GM20431 (cell line): ENCODE results near the gene LRCH4.

Experiments
- in situ Hi-C: fragments of 300-500 bp; cut with MseI, MboI; formaldehyde crosslinking; loops from one replicate; pipeline ENCODE4 v1.15.0; 2020; ENCODE audit warnings: low sequenced_read_pairs; ENCODE audit not compliant: unreplicated experiment

The LRCH4 gene

GRCh38 chr7:100585511-100586265 is at the start of gene LRCH4:
Gene LRCH4, minus strand, starts transcription at chr7:100586129. Its CDS starts 29 bp downstream, at chr7:100586100.
- in situ Hi-C loops, result no loop called here

- in situ Hi-C loops, result no loop called here
Observed at GRCh38 chr7:100632951-100633717, 47.2 kb upstream of the LRCH4 start.

GRCh38 chr7:100630066-100630465 is 44.1 kb upstream of the LRCH4 start:
- in situ Hi-C loops, result no loop called here

- in situ Hi-C loops, result no loop called here
Observed at GRCh38 chr7:100629117-100629716, 43.3 kb upstream of the LRCH4 start.

GRCh38 chr7:100627238-100627549 is 41.3 kb upstream of the LRCH4 start:
- in situ Hi-C loops, result no loop called here

- in situ Hi-C loops, result no loop called here
Observed at GRCh38 chr7:100626530-100627237, 40.8 kb upstream of the LRCH4 start.

GRCh38 chr7:100626055-100626454 is 40.1 kb upstream of the LRCH4 start:
- in situ Hi-C loops, result no loop called here

GRCh38 chr7:100623951-100624824 is 38.3 kb upstream of the LRCH4 start:
- in situ Hi-C loops, result no loop called here

- in situ Hi-C loops, result no loop called here
Observed at GRCh38 chr7:100621554-100621953, 35.6 kb upstream of the LRCH4 start.

- in situ Hi-C loops, result no loop called here
Observed at GRCh38 chr7:100620804-100621203, 34.9 kb upstream of the LRCH4 start.

- in situ Hi-C loops, result no loop called here
Observed at GRCh38 chr7:100620239-100620638, 34.3 kb upstream of the LRCH4 start.

GRCh38 chr7:100614308-100614861 is 28.5 kb upstream of the LRCH4 start:
- in situ Hi-C loops, result no loop called here

GRCh38 chr7:100613412-100614175 is 27.7 kb upstream of the LRCH4 start:
- in situ Hi-C loops, result no loop called here

GRCh38 chr7:100612730-100613390 is 26.9 kb upstream of the LRCH4 start:
- in situ Hi-C loops, result no loop called here

- in situ Hi-C loops, result no loop called here
Observed at GRCh38 chr7:100611983-100612729, 26.2 kb upstream of the LRCH4 start, which contains the start of gene MOSPD3. Gene MOSPD3, plus strand, starts transcription at chr7:100612540. Its CDS starts 252 bp downstream, at chr7:100612792.

- in situ Hi-C loops, result no loop called here
Observed at GRCh38 chr7:100609958-100610357, 24.0 kb upstream of the LRCH4 start.

- in situ Hi-C loops, result no loop called here
Observed at GRCh38 chr7:100607111-100607510, 21.2 kb upstream of the LRCH4 start.
